Occipital lobe (tissue), 2 donors: ENCODE results near the gene AGPAT2. TPM values are rescaled to one million over a fixed set of nuclear protein-coding genes. Genes with fewer than 3 reads are reported as not detected.

ENCODE experiments used
- DNase-seq: peaks from one replicate; lab custom pipeline; 2025; lab: John Stamatoyannopoulos, UW
- total RNA-seq: library from RNA; depleted of rRNA; stranded (reverse); fragments of >200 nt; gene quantifications from one replicate; pipeline ENCODE4 v1.2.3, GENCODE V29; 2014

The AGPAT2 gene
- total RNA-seq, 1 donor from 2014 or later = 2.2 TPM

- DNase-seq = no peak
Measured at GRCh38 chr9:136673975-136674785, 13.1 kb downstream of the AGPAT2 start.

GRCh38 chr9:136673088-136673974 is 13.9 kb downstream of the AGPAT2 start:
- no peak for DNase-seq

GRCh38 chr9:136672431-136673087 is 14.7 kb downstream of the AGPAT2 start:
- DNase-seq = no peak

- DNase-seq = no peak
Measured at GRCh38 chr9:136671646-136672430, 15.4 kb downstream of the AGPAT2 start.

- no peak for DNase-seq
Measured at GRCh38 chr9:136671254-136671614, 16.0 kb downstream of the AGPAT2 start.

GRCh38 chr9:136670576-136671253 is 16.5 kb downstream of the AGPAT2 start:
- DNase-seq = no peak

GRCh38 chr9:136669791-136670464 is 17.3 kb downstream of the AGPAT2 start:
- DNase-seq = no peak

GRCh38 chr9:136668983-136669790 is 18.1 kb downstream of the AGPAT2 start:
- DNase-seq = no peak

GRCh38 chr9:136667940-136668760 is 19.1 kb downstream of the AGPAT2 start:
- DNase-seq = no peak

GRCh38 chr9:136667214-136667939 is 19.9 kb downstream of the AGPAT2 start:
- no peak for DNase-seq

- DNase-seq = no peak
Measured at GRCh38 chr9:136666372-136667213, 20.7 kb downstream of the AGPAT2 start.

- DNase-seq = no peak
Measured at GRCh38 chr9:136665704-136666371, 21.4 kb downstream of the AGPAT2 start.

- no peak for DNase-seq
Measured at GRCh38 chr9:136665111-136665703, 22.1 kb downstream of the AGPAT2 start.

- no peak for DNase-seq
Measured at GRCh38 chr9:136664000-136664915, 23.0 kb downstream of the AGPAT2 start.
